Breast epithelium (tissue), 3 donors: ENCODE measurements around the gene HIPK2.

Experiments used
- POLR2A ChIP-seq: fragments of 450-650 bp; IDR thresholded peaks from one replicate; pipeline ENCODE4 v1.6.1; 2016; ENCODE audit warnings: antibody characterized with exemption, mild to moderate bottlenecking, moderate library complexity
- POLR2AphosphoS5 ChIP-seq, 3 donors: sonication (generic); formaldehyde crosslinking; IDR thresholded peaks; one replicate each; pipeline ENCODE4 v1.6.1; 2017; ENCODE audit warnings: antibody characterized with exemption in 3 of 3
- TF ChIP-seq, protein P1 (sequence below), 3 donors: fragments of 450-650 bp; IDR thresholded peaks; one replicate each; pipeline ENCODE4 v1.5.1; 2016 to 2017; ENCODE audit warnings: antibody characterized with exemption in 3 of 3, mild to moderate bottlenecking in 3 of 3, moderate library complexity in 3 of 3

DNA sequence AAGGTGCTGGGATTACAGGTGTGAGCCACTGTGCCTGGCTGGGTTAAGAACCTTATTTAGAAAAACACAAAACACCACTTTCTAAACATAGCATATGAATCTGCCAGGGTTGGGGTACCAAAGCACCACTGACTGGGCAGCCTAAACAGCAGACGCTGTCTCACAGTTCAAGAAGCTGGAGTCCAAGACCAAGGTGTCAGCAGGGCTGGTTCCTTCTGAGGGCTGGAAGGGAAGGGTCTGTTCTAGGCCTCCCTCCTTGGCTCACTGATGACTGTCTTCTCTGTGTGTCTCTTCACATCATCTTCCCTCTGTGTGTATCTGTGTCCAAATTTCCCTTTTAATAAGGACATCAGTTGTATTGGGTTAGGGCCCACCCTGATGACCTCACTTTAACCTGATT lies 49.6 kb downstream of the HIPK2 start:
- TF ChIP-seq, protein P1, sequence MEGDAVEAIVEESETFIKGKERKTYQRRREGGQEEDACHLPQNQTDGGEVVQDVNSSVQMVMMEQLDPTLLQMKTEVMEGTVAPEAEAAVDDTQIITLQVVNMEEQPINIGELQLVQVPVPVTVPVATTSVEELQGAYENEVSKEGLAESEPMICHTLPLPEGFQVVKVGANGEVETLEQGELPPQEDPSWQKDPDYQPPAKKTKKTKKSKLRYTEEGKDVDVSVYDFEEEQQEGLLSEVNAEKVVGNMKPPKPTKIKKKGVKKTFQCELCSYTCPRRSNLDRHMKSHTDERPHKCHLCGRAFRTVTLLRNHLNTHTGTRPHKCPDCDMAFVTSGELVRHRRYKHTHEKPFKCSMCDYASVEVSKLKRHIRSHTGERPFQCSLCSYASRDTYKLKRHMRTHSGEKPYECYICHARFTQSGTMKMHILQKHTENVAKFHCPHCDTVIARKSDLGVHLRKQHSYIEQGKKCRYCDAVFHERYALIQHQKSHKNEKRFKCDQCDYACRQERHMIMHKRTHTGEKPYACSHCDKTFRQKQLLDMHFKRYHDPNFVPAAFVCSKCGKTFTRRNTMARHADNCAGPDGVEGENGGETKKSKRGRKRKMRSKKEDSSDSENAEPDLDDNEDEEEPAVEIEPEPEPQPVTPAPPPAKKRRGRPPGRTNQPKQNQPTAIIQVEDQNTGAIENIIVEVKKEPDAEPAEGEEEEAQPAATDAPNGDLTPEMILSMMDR (IDR thresholded peaks at IDR 0.05), result no peak
- TF ChIP-seq POLR2A, result no peak
- TF ChIP-seq POLR2AphosphoS5 (IDR thresholded peaks at IDR 0.05), result no peak
